ENCODE results near the gene TTBK2. TPM values are rescaled to one million over a fixed set of nuclear protein-coding genes. Genes with fewer than 3 reads are reported as not detected.

Gene TTBK2
- total RNA-seq, 1 donor from 2014 or later, result 47.8 TPM

GRCh38 chr15:42820811-42821210, 99.8 kb downstream of the TTBK2 start:
- peaks cover 3% of the 10 kb centered on the region for H3K27me3 Mint-ChIP-seq (ENCODE audit: unreplicated experiment)
- TF ChIP-seq, protein P1, sequence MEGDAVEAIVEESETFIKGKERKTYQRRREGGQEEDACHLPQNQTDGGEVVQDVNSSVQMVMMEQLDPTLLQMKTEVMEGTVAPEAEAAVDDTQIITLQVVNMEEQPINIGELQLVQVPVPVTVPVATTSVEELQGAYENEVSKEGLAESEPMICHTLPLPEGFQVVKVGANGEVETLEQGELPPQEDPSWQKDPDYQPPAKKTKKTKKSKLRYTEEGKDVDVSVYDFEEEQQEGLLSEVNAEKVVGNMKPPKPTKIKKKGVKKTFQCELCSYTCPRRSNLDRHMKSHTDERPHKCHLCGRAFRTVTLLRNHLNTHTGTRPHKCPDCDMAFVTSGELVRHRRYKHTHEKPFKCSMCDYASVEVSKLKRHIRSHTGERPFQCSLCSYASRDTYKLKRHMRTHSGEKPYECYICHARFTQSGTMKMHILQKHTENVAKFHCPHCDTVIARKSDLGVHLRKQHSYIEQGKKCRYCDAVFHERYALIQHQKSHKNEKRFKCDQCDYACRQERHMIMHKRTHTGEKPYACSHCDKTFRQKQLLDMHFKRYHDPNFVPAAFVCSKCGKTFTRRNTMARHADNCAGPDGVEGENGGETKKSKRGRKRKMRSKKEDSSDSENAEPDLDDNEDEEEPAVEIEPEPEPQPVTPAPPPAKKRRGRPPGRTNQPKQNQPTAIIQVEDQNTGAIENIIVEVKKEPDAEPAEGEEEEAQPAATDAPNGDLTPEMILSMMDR (IDR thresholded peaks at IDR 0.05; ENCODE audit: partially characterized antibody, unreplicated experiment), result no peak

DNA sequence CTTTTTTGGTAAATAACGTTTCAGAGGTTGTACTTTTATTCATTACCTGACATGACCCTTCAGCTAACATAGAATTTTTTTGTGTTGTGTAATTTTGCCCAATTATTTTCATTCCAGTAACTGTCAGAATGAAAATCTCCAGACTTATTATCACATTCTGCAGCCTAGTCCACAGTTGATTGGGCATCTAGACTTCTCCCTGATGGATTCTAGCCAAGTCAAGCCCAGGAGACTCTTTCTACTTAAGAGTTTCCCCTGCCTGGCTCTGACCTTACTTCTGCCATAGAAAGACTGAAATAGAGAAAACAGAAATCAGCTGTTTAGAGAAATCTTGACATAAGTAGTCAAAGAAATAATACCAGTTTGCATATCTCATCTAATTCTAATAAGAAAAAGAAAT, 100.8 kb downstream of the TTBK2 start:
- Mint-ChIP-seq H3K4me3 (ENCODE audit: unreplicated experiment) (no peak overlapping the region), H3K9me3 (ENCODE audit: unreplicated experiment) (peaks cover 2% of the 10 kb centered on the region), H3K4me1 (ENCODE audit: low read depth, unreplicated experiment) (peaks cover 2% of the 10 kb centered on the region), H3K27me3 (ENCODE audit: unreplicated experiment) (peaks cover 2% of the 10 kb centered on the region), H3K36me3 (ENCODE audit: unreplicated experiment) (no peaks in the 10 kb centered on the region), H3K27ac (ENCODE audit: unreplicated experiment) (no peak overlapping the region)
- no peak for DNase-seq
- TF ChIP-seq, protein P1 (IDR thresholded peaks at IDR 0.05; ENCODE audit: partially characterized antibody, unreplicated experiment), result no peak

More at GRCh38 chr15:42820811-42821210, 99.8 kb downstream of the TTBK2 start:
- H3K27ac Mint-ChIP-seq (ENCODE audit: unreplicated experiment), result no peak overlapping the region
- H3K4me1 Mint-ChIP-seq (ENCODE audit: low read depth, unreplicated experiment), result peaks cover 2% of the 10 kb centered on the region
- peaks cover 4% of the 10 kb centered on the region for H3K9me3 Mint-ChIP-seq (ENCODE audit: unreplicated experiment)
- H3K36me3 Mint-ChIP-seq (ENCODE audit: unreplicated experiment), result no peaks in the 10 kb centered on the region
- DNase-seq, result no peak
- H3K4me3 Mint-ChIP-seq (ENCODE audit: unreplicated experiment), result no peak overlapping the region

GRCh38 chr15:42811433-42811832, 109.1 kb downstream of the TTBK2 start:
- no peak for DNase-seq
- Mint-ChIP-seq H3K27ac (ENCODE audit: unreplicated experiment) (no peak overlapping the region), H3K9me3 (ENCODE audit: unreplicated experiment) (no peaks in the 10 kb centered on the region), H3K4me1 (ENCODE audit: low read depth, unreplicated experiment) (peaks cover 12% of the 10 kb centered on the region), H3K36me3 (ENCODE audit: unreplicated experiment) (no peaks in the 10 kb centered on the region), H3K4me3 (ENCODE audit: unreplicated experiment) (no peak overlapping the region), H3K27me3 (ENCODE audit: unreplicated experiment) (no peaks in the 10 kb centered on the region)
- TF ChIP-seq, protein P1 (IDR thresholded peaks at IDR 0.05; ENCODE audit: partially characterized antibody, unreplicated experiment), result no peak

- Mint-ChIP-seq H3K27ac (ENCODE audit: unreplicated experiment) (no peak overlapping the region), H3K4me1 (ENCODE audit: low read depth, unreplicated experiment) (peaks cover 12% of the 10 kb centered on the region), H3K4me3 (ENCODE audit: unreplicated experiment) (peak overlapping the region; percentile 39), H3K27me3 (ENCODE audit: unreplicated experiment) (no peaks in the 10 kb centered on the region), H3K36me3 (ENCODE audit: unreplicated experiment) (no peaks in the 10 kb centered on the region), H3K9me3 (ENCODE audit: unreplicated experiment) (no peaks in the 10 kb centered on the region)
- DNase-seq, result no peak
- TF ChIP-seq, protein P1 (IDR thresholded peaks at IDR 0.05; ENCODE audit: partially characterized antibody, unreplicated experiment), result no peak
Measured at GRCh38 chr15:42808913-42809312, 111.7 kb downstream of the TTBK2 start.

GRCh38 chr15:42805266-42805665, 115.3 kb downstream of the TTBK2 start:
- Mint-ChIP-seq H3K9me3 (ENCODE audit: unreplicated experiment) (peaks cover 4% of the 10 kb centered on the region), H3K27me3 (ENCODE audit: unreplicated experiment) (peaks cover 2% of the 10 kb centered on the region), H3K27ac (ENCODE audit: unreplicated experiment) (peak overlapping the region; percentile 31), H3K4me1 (ENCODE audit: low read depth, unreplicated experiment) (peaks cover 9% of the 10 kb centered on the region), H3K4me3 (ENCODE audit: unreplicated experiment) (no peak overlapping the region), H3K36me3 (ENCODE audit: unreplicated experiment) (peaks cover 10% of the 10 kb centered on the region)
- DNase-seq, result no peak
- TF ChIP-seq, protein P1 (IDR thresholded peaks at IDR 0.05; ENCODE audit: partially characterized antibody, unreplicated experiment), result no peak

All from glutamatergic neuron (in vitro differentiated cells).